GM19467 (cell line): Measurements from ENCODE around the gene TTC17.

ENCODE experiments used
- ATAC-seq: cut with Tn5 transposase; IDR thresholded peaks from one replicate; pipeline ENCODE4 v1.9.1; 2021; ENCODE audit warnings: mild to moderate bottlenecking, moderate library complexity; ENCODE audit not compliant: unreplicated experiment

The TTC17 gene

DNA sequence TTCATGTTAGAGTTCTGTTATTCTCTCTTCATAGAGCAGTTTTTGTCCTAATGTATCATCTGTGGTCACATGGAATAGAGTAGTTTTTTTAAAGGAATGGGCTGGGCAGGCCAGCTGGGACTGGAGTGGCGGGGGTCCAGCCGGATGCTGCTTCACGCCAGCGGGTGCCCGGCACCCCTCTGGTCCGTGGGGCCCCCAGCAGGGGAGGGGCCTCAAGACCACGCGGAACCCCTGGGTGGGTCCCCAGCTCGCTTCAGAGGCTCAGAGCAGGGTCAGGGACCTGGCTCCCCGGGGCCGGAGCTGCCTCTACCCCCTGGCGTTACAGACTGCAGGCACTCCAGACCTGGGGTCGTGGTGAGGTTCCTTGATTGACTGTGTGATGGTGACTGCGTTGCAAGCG, 162.8 kb downstream of the TTC17 start:
- no peak for ATAC-seq

DNA sequence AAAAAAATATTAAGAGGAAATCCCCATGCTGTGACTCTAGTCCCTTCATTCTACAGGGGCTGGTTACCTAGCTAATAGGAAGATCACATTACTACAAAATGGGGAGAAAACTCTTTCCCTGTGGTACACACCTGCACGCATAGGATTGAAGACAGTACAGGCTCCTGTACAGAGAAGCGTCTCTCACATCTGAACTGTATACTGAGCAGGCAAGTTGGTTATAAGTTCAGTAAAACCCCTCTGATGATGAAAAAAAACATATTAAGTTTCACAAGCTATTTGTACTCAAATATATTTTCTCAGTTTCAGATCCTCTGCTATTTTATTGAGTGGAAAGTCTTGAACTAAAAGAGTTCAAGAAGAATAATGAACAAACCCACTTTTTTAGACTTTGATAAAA, 164.9 kb downstream of the TTC17 start:
- ATAC-seq: no peak

DNA sequence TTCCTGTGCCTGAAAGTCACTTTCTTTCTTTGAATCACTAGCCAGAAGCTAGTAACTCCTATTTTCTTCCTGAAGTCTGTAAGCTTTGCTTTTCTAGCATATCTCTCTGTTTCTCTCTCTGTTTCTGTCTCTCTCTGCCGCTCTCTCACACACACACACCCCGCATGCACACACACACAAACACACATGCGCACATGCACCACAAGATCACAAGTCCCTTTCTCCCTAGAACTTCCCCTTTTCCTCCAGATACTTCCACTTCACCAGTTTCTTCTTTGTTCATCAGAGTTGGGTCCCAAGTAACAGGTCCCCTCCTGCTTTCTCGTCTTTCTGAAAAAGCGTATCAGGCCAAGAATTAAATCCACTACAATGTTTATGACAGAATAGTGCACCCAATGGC, 173.3 kb downstream of the TTC17 start:
- ATAC-seq: no peak

DNA sequence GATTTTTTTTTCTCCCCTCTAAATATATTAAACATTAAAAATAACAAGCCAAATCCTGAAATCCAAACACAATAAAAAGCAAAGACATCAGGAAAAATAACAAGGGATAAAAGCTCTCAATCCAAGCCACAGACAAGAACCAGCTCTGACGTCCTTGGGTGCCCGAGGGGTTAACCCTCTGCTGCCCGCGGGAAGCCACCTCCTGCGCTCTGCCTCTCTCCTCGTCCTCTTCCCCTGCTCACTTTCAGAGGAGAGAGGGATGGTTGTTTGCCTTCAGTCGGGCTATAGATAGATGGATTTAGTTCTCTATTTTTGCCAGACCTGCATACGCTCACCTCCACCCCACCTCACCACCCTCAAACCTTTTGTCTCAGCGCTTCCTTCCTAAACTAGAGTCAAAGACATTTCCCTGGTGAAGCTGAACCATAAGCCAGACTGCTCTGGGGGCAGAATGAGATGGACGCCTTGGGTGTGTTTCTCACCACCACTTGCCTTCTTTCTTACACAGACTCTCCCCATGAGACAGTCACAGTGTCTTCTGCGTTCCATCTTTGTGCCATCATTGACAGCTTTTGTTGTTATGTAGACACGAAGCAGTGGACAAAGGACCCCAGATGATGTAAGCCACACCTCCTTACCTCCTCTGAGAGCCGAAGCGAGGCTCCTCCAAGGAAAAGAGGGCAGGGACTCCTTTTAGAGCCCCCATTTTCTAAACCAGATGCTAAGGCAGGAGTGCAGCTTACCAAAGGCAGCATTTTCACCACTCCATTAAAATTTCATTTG, 179.3 kb downstream of the TTC17 start:
- ATAC-seq: no peak

DNA sequence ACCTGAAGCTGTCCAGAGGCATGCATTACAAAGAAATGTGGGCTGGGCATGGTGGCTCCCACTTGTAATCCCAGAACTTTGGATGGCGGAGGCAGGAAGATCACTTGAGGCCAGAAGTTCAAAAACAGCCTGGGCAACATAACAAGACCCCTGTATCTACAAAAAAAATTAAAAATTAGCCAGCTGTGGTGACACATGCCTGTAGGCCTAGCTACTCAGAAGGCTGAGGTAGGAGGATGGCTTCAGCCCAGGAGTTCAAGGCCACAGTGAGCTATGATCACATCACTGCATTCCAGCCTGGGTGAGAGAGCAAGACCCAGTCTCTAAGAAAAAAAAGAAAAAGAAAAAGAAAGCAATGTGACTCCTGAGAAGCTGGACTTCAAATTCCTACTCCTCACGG, 183.3 kb downstream of the TTC17 start:
- no peak for ATAC-seq

DNA sequence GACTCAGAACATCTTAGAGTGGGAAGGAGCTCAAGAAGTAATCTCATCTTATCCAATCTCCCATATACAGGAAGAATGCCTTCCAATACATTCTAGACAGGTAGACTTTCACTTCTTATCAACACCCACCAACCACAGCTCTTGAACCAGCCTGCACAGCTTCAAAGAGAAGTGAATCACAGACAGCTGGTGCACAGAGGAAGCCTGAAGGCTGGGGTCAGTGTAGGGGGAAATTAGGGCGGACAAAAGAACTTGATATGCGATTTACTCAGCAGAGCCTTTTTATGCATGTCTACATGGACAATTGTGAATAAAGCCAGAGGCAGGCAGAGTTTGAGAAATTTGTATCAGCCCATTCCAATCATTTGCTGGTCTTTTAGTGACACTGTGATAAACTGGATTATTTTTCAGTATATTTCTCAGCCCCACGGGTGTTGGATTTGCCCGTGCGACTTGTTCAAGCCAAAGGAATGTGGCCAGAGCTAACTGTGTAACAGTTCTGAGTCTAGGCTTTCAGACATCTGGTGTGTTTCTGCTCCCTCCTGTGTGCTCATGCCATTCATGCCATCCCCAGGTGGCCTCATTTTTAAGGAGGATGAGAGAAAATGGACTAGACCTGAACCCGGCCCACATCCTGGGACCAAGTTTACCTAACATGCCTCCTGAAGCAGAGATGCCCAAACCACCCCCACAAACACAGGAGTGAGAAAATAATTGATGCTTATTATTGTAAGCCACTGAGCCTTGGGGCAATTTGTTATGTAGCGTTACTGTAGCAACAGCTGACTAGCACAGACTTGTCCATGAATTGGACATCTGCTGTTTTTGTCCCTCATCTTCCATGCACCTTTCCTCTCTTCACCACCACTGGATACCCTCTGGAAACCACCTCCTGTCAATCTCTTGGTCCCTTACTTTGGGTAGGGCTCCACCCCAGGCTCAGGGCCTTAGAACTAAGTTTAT, 184.3 kb downstream of the TTC17 start:
- ATAC-seq: no peak
